Astrocyte (in vitro differentiated cells and primary cell): ENCODE data around the gene ITPRID2.

Experiments
- EZH2 ChIP-seq: IDR thresholded peaks from 2 replicates; pipeline ENCODE4 v1.6.1; 2012; ENCODE audit warnings: mild to moderate bottlenecking, low read length, inconsistent platforms; ENCODE audit not compliant: insufficient read depth
- TF ChIP-seq, protein P1 (sequence below): IDR thresholded peaks from 2 replicates; pipeline ENCODE4 v1.5.1; 2011; ENCODE audit warnings: low read depth, mild to moderate bottlenecking, inconsistent platforms, low read length, moderate library complexity; ENCODE audit not compliant: insufficient read depth

DNA sequence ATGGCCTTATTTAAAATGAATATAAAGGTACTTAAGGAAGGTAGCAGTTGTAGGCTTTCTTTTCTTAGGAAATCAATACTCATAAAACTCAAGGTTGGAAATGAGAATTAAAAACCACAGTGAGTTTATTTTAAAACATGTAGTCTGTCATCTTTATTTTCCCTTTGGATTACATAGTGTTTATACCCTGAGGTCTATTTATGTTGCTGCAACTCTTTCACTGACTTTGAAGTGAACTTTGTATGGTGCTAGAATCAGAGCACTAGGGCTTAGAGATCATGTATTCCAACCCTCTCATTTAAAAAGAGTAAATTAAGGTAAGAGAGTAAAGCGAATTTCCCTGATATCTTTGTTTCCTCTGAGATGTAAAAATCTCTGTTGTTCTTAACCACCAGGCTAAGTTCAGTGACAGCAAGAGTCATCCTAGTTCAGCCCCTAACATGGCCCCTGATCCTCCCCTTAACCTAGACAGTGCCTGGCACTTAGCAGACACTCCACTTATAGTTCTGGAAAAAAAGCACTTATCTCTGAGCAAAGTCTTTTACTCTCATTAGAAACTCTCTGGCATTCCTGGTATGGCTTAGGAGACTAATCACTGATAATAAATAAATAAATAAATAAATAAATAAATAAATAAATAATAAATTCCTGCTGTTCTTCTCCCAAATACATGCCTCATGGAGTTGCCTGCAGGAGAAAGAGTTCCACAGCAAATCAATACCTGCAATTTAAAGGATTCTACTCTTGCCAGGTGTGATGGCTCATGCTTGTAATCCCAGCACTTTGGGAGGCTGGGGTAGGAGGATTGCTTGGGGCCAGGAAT, 61.1 kb downstream of the ITPRID2 start:
- no peak for TF ChIP-seq EZH2
- TF ChIP-seq, protein P1, sequence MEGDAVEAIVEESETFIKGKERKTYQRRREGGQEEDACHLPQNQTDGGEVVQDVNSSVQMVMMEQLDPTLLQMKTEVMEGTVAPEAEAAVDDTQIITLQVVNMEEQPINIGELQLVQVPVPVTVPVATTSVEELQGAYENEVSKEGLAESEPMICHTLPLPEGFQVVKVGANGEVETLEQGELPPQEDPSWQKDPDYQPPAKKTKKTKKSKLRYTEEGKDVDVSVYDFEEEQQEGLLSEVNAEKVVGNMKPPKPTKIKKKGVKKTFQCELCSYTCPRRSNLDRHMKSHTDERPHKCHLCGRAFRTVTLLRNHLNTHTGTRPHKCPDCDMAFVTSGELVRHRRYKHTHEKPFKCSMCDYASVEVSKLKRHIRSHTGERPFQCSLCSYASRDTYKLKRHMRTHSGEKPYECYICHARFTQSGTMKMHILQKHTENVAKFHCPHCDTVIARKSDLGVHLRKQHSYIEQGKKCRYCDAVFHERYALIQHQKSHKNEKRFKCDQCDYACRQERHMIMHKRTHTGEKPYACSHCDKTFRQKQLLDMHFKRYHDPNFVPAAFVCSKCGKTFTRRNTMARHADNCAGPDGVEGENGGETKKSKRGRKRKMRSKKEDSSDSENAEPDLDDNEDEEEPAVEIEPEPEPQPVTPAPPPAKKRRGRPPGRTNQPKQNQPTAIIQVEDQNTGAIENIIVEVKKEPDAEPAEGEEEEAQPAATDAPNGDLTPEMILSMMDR: no peak
